Colonic mucosa (tissue), 4 donors: ENCODE measurements around the gene LRRC8C. TPM values are rescaled to one million over a fixed set of nuclear protein-coding genes. Genes with fewer than 3 reads are reported as not detected.
"Not testable (repeated sequence)": the region's sequence is repeated elsewhere in the genome, so short reads cannot be mapped to it uniquely, and the experiment has no call there.

Experiments used
- DNase-seq: peaks from one replicate; pipeline ENCODE4 v3.0.0-alpha.2; 2020
- H3K27ac ChIP-seq: fragments of 200-600 bp; one replicate; pipeline ENCODE4 v1.8.0; 2021
- H3K27me3 ChIP-seq: fragments of 200-600 bp; one replicate; pipeline ENCODE4 v1.8.0; 2021
- H3K36me3 ChIP-seq: fragments of 200-600 bp; one replicate; pipeline ENCODE4 v1.8.0; 2021
- H3K4me1 ChIP-seq: fragments of 200-600 bp; one replicate; pipeline ENCODE4 v1.8.0; 2021; ENCODE audit warnings: mild to moderate bottlenecking
- H3K4me3 ChIP-seq: fragments of 200-600 bp; one replicate; pipeline ENCODE4 v1.8.0; 2021
- H3K9ac ChIP-seq, 2 donors: one replicate each; pipeline ENCODE4 v1.7.0; 2013; ENCODE audit warnings: control low read depth in 2 of 2, low read depth in 2 of 2, low read length in 2 of 2
- H3K9me3 ChIP-seq: fragments of 200-600 bp; one replicate; pipeline ENCODE4 v1.8.0; 2021
- intact Hi-C: fragments of 100-400 bp; cut with DNase I; formaldehyde crosslinking; loops from one replicate; pipeline ENCODE4 v1.14.1; 2022
- total RNA-seq, 2 donors: library from RNA; stranded (reverse); fragmentation: NEBNext Ultra II Directional in 1 of 2; extraction: Animal tissue kit (Norgen Biotek cat#: 25700) in 1 of 2; gene quantifications; one replicate each; pipeline ENCODE4 v1.2.1, GENCODE V29; 2021
- TF ChIP-seq, protein P1 (sequence below): fragments of 200-600 bp; IDR thresholded peaks from one replicate; pipeline ENCODE4 v1.8.0; 2022; ENCODE audit warnings: antibody characterized with exemption, mild to moderate bottlenecking
- donor health status: healthy.
- donor health status: DM: no; HTN: no; CAD: no.
- donor health status: DM: no; HTN: no; CAD: no.

Gene LRRC8C
- total RNA-seq, 2 donors from 2014 or later: 1.2 to 3.3 TPM

DNA sequence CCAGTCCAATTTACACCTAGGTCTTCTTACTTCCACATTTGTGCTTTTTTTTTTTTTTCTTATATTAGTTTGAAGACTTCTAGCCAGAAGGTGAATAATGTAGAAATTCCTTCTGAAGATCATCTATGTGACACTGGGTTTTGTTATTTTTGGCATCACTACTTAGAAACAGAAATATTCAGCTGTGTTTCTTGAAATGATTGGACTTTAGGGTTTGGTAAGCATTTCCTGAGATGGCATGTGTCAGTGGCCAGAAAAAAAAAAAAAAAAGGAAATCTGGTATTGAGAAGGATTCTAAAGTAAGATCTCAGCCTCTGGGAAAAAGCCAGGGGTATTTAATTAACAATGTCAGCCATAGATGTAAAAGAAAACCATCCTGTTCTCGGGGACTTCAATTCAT, 43.4 kb upstream of the LRRC8C start:
- Histone ChIP-seq H3K9me3 (no peaks in the 10 kb centered on the region), H3K9ac (no peak overlapping the region), H3K36me3 (no peaks in the 10 kb centered on the region), H3K27me3 (no peaks in the 10 kb centered on the region), H3K27ac (no peak overlapping the region), H3K4me3 (no peak overlapping the region), H3K4me1 (no peaks in the 10 kb centered on the region)
- no peak for DNase-seq
- TF ChIP-seq, protein P1, sequence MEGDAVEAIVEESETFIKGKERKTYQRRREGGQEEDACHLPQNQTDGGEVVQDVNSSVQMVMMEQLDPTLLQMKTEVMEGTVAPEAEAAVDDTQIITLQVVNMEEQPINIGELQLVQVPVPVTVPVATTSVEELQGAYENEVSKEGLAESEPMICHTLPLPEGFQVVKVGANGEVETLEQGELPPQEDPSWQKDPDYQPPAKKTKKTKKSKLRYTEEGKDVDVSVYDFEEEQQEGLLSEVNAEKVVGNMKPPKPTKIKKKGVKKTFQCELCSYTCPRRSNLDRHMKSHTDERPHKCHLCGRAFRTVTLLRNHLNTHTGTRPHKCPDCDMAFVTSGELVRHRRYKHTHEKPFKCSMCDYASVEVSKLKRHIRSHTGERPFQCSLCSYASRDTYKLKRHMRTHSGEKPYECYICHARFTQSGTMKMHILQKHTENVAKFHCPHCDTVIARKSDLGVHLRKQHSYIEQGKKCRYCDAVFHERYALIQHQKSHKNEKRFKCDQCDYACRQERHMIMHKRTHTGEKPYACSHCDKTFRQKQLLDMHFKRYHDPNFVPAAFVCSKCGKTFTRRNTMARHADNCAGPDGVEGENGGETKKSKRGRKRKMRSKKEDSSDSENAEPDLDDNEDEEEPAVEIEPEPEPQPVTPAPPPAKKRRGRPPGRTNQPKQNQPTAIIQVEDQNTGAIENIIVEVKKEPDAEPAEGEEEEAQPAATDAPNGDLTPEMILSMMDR: no peak
- intact Hi-C loops: no loop called here

DNA sequence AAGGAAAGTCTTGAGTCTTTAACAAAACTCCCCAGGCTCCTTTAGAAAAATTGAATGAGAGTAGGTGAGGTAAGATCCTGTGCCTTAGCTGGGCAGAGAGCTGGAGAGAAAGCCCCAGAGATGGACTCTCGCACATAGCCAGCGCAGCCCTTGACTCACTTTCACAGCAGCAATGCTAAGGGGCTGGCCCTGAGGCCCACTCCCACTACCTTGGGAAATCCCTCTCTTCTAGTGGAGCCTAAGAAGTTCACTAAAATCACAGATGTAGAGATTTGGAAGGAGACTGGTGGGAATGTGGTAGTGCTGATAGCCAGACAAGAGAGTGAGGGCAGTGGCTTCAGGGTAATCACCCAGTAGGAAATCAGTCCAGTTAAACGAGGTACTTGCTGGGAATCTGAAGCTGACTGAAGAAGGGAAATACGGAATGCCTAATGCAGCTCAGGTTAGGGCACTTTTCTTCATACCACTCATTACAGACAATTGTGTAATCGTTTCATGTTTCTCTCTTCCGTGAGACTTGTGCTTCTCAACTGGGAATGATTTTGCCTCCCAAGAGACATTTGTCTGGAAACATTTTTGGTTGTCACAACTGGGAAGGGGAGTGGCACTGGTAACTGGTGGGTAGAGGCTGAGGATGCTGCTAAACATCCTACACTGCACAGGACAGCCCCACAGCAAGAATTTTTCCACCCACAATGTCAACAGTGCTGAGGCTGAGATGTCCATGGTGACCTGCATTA, 42.4 kb upstream of the LRRC8C start:
- no peaks in the 10 kb centered on the region for H3K36me3 ChIP-seq
- no peaks in the 10 kb centered on the region for H3K4me1 ChIP-seq
- no peaks in the 10 kb centered on the region for H3K9me3 ChIP-seq
- no peak overlapping the region for H3K4me3 ChIP-seq
- DNase-seq: no peak
- no peak overlapping the region for H3K9ac ChIP-seq
- intact Hi-C loops: loop anchor here (10.0 kb wide), 1 partner anchor 174 kb away; no protein-coding TSS in a partner anchor
- TF ChIP-seq, protein P1: no peak
- H3K27ac ChIP-seq: no peak overlapping the region
- H3K27me3 ChIP-seq: no peaks in the 10 kb centered on the region

DNA sequence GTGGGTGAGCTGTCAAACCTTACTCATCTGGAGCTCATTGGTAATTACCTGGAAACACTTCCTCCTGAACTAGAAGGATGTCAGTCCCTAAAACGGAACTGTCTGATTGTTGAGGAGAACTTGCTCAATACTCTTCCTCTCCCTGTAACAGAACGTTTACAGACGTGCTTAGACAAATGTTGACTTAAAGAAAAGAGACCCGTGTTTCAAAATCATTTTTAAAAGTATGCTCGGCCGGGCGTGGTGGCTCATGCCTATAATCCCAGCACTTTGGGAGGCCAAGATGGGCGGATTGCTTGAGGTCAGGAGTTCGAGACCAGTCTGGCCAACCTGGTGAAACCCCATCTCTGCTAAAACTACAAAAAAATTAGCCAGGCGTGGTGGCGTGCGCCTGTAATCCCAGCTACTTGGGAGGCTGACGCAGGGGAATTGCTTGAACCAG, 40.0 kb upstream of the LRRC8C start:
- H3K4me3 ChIP-seq, H3K9me3 ChIP-seq, H3K4me1 ChIP-seq, H3K27me3 ChIP-seq, DNase-seq, H3K9ac ChIP-seq, H3K36me3 ChIP-seq, H3K27ac ChIP-seq: not testable (repeated sequence)
- intact Hi-C loops: loop anchor here (10.0 kb wide), 1 partner anchor 172 kb away; no protein-coding TSS in a partner anchor

DNA sequence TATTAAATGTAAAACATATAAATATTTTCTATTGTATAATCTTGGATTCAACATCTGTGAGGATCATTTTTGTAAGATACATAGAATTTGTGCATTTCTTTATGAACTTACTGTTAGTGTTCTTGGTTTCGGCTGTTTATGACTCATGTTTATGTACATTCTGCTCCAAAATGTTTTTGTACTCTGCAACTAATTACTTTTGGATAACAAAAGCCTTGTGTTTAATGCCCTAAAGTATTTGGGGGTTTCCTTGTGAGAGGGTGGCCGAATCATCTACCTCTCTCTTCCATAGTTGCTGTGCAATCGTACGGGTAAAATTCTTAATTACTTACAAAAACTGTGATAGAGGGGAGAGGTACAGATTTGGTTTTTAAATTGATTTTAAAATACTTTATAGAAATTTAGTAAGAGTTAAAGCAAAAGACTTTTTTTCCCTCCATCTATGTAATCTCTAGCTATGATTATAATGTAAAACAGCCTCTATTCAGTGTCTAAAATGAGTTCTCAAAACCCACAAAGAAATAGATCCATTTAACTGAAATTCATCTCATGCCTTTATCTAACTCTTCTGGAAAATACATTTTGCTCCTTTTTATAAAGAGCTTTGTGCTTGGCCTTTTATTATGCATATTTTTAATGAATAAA, 38.7 kb upstream of the LRRC8C start:
- Histone ChIP-seq H3K4me1 (no peaks in the 10 kb centered on the region), H3K36me3 (no peaks in the 10 kb centered on the region), H3K27ac (no peak overlapping the region), H3K9ac (no peak overlapping the region), H3K9me3 (no peaks in the 10 kb centered on the region), H3K4me3 (no peak overlapping the region), H3K27me3 (no peaks in the 10 kb centered on the region)
- TF ChIP-seq, protein P1: no peak
- intact Hi-C loops: loop anchor here (10.0 kb wide), 1 partner anchor 171 kb away; no protein-coding TSS in a partner anchor
- no peak for DNase-seq

DNA sequence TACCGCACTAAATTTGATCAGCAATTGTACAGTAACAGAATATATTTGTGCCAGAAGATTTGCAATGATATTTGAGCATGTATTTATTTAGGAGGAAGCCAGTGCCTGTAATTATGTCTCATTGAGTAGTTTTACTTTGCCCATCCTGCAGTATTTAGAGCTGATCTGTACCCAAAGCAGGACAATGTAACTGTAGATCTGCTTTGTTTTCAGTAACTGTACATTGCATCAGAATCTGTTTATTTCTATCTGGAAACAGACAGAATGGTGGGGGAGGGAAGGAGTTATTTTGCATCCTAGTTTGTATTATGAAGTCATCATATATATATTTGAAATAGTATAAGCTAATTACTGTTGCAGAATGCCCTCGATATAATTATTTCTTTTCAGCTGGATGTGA, 36.2 kb upstream of the LRRC8C start:
- Histone ChIP-seq H3K27me3 (no peaks in the 10 kb centered on the region), H3K4me1 (no peaks in the 10 kb centered on the region), H3K9ac (no peak overlapping the region), H3K27ac (no peak overlapping the region), H3K9me3 (no peaks in the 10 kb centered on the region), H3K4me3 (no peak overlapping the region), H3K36me3 (no peaks in the 10 kb centered on the region)
- TF ChIP-seq, protein P1: no peak
- intact Hi-C loops: loop anchor here (10.0 kb wide), 1 partner anchor 168 kb away; no protein-coding TSS in a partner anchor
- no peak for DNase-seq
